WTC11 (cell line): ENCODE measurements around the gene ARVCF. TPM values are rescaled to one million over a fixed set of nuclear protein-coding genes. Genes with fewer than 3 reads are reported as not detected.

Experiments
- ATAC-seq: fragments of 200-7000 bp; cut with Tn5 transposase; 2 replicates; pipeline ENCODE4 v1.10.0; 2021; ENCODE audit warnings: mild to moderate bottlenecking, moderate library complexity
- CTCF ChIA-PET: fragments of 300-600 bp; sonication (Branson Sonifier 250); formaldehyde crosslinking; loops from one replicate; lab custom pipeline; 2021; ENCODE audit warnings: antibody characterized with exemption; lab: Charles Lee
- POLR2A ChIA-PET: fragments of 350-600 bp; sonication (Branson Sonifier 250); formaldehyde crosslinking; loops from one replicate; lab custom pipeline; 2021; ENCODE audit warnings: antibody characterized with exemption; lab: Charles Lee
- DNase-seq: peaks from one replicate; pipeline ENCODE4 v3.0.0; 2021; ENCODE audit warnings: low spot score
- H3K27ac Mint-ChIP-seq: 2 replicates; pipeline ENCODE4 v1.8.0; 2021; ENCODE audit warnings: mixed read lengths
- H3K27me3 Mint-ChIP-seq: 2 replicates; pipeline ENCODE4 v1.8.0; 2021; ENCODE audit warnings: low read depth, mild to moderate bottlenecking, moderate library complexity, mixed read lengths
- H3K36me3 Mint-ChIP-seq: 2 replicates; pipeline ENCODE4 v1.8.0; 2021; ENCODE audit warnings: mixed read lengths
- H3K4me1 Mint-ChIP-seq: 2 replicates; pipeline ENCODE4 v1.8.0; 2022; ENCODE audit warnings: mixed read lengths
- H3K4me3 Mint-ChIP-seq: 2 replicates; pipeline ENCODE4 v1.8.0; 2021; ENCODE audit warnings: mild to moderate bottlenecking, moderate library complexity, mixed read lengths
- H3K9me3 Mint-ChIP-seq: 2 replicates; pipeline ENCODE4 v1.8.0; 2021; ENCODE audit warnings: mixed read lengths
- ELF4 ChIP-seq: sonication (generic); formaldehyde crosslinking; IDR thresholded peaks from 2 replicates; pipeline ENCODE4 v1.8.1; 2022; ENCODE audit warnings: low read depth, mild to moderate bottlenecking, moderate library complexity, missing genetic modification reagents
- ERG ChIP-seq: fragments of 250-450 bp; sonication (Bioruptor Pico); IDR thresholded peaks from 2 replicates; pipeline ENCODE4 v1.8.0; 2021; ENCODE audit warnings: mild to moderate bottlenecking
- ETV6 ChIP-seq: sonication (generic); formaldehyde crosslinking; IDR thresholded peaks from 2 replicates; pipeline ENCODE4 v1.8.1; 2022; ENCODE audit warnings: mild to moderate bottlenecking, missing genetic modification reagents
- HMGXB4 ChIP-seq: sonication (generic); formaldehyde crosslinking; IDR thresholded peaks from 2 replicates; pipeline ENCODE4 v1.8.1; 2023; ENCODE audit warnings: mild to moderate bottlenecking, moderate library complexity, missing genetic modification reagents
- IRF2 ChIP-seq: sonication (generic); formaldehyde crosslinking; IDR thresholded peaks from 2 replicates; pipeline ENCODE4 v1.8.0; 2022; ENCODE audit warnings: low read depth, missing genetic modification reagents, borderline replicate concordance
- SMAD4 ChIP-seq: sonication (generic); formaldehyde crosslinking; IDR thresholded peaks from 2 replicates; pipeline ENCODE4 v1.8.0; 2022; ENCODE audit warnings: mild to moderate bottlenecking, missing genetic modification reagents
- ZNF281 ChIP-seq: sonication (generic); formaldehyde crosslinking; IDR thresholded peaks from 2 replicates; pipeline ENCODE4 v1.8.0; 2023; ENCODE audit warnings: mild to moderate bottlenecking, missing genetic modification reagents
- ZNF317 ChIP-seq: sonication (generic); formaldehyde crosslinking; IDR thresholded peaks from 2 replicates; pipeline ENCODE4 v1.8.1; 2023; ENCODE audit warnings: low read depth, mild to moderate bottlenecking, moderate library complexity, missing genetic modification reagents, borderline replicate concordance
- total RNA-seq: library from RNA; stranded (reverse); gene quantifications from 3 replicates; pipeline ENCODE4 v1.2.3, GENCODE V29; 2021
- TF ChIP-seq, protein P1 (sequence below): fragments of 200-600 bp; IDR thresholded peaks from 2 replicates; pipeline ENCODE4 v1.8.0; 2022; ENCODE audit warnings: antibody characterized with exemption
- TF ChIP-seq, protein P2 (sequence below): sonication (generic); formaldehyde crosslinking; IDR thresholded peaks from 2 replicates; pipeline ENCODE4 v1.8.1; 2022; ENCODE audit warnings: mild to moderate bottlenecking, missing genetic modification reagents, moderate library complexity, borderline replicate concordance
- TF ChIP-seq, protein P3 (sequence below): sonication (generic); formaldehyde crosslinking; IDR thresholded peaks from 2 replicates; pipeline ENCODE4 v1.8.1; 2023; ENCODE audit warnings: mild to moderate bottlenecking, missing genetic modification reagents

ARVCF gene
- total RNA-seq, 1 experiment from 2014 or later = 65.4 TPM

- ATAC-seq = no peak
- H3K36me3 Mint-ChIP-seq = peaks cover 10% of the 10 kb centered on the region
- H3K4me1 Mint-ChIP-seq = no peaks in the 10 kb centered on the region
- DNase-seq = no peak
- H3K27me3 Mint-ChIP-seq = no peaks in the 10 kb centered on the region
- H3K9me3 Mint-ChIP-seq = peaks cover 4% of the 10 kb centered on the region
- ChIA-PET CTCF (interaction anchor here (0.6 kb wide), 1 partner anchor 81 kb away, joined by 4 read pairs; no protein-coding TSS in a partner anchor), POLR2A (no interaction called here)
- H3K27ac Mint-ChIP-seq = no peak overlapping the region
- H3K4me3 Mint-ChIP-seq = no peak overlapping the region
- TF ChIP-seq IRF2 (CRISPR knock-in tag) (no peak), ZNF317 (CRISPR knock-in tag) (no peak), HMGXB4 (CRISPR knock-in tag) (no peak), SMAD4 (CRISPR knock-in tag) (no peak), ETV6 (no peak), ELF4 (no peak), ERG (no peak)
- TF ChIP-seq, protein P1, sequence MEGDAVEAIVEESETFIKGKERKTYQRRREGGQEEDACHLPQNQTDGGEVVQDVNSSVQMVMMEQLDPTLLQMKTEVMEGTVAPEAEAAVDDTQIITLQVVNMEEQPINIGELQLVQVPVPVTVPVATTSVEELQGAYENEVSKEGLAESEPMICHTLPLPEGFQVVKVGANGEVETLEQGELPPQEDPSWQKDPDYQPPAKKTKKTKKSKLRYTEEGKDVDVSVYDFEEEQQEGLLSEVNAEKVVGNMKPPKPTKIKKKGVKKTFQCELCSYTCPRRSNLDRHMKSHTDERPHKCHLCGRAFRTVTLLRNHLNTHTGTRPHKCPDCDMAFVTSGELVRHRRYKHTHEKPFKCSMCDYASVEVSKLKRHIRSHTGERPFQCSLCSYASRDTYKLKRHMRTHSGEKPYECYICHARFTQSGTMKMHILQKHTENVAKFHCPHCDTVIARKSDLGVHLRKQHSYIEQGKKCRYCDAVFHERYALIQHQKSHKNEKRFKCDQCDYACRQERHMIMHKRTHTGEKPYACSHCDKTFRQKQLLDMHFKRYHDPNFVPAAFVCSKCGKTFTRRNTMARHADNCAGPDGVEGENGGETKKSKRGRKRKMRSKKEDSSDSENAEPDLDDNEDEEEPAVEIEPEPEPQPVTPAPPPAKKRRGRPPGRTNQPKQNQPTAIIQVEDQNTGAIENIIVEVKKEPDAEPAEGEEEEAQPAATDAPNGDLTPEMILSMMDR = no peak
- TF ChIP-seq, protein P2, sequence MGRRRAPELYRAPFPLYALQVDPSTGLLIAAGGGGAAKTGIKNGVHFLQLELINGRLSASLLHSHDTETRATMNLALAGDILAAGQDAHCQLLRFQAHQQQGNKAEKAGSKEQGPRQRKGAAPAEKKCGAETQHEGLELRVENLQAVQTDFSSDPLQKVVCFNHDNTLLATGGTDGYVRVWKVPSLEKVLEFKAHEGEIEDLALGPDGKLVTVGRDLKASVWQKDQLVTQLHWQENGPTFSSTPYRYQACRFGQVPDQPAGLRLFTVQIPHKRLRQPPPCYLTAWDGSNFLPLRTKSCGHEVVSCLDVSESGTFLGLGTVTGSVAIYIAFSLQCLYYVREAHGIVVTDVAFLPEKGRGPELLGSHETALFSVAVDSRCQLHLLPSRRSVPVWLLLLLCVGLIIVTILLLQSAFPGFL = no peak
- TF ChIP-seq, protein P3, sequence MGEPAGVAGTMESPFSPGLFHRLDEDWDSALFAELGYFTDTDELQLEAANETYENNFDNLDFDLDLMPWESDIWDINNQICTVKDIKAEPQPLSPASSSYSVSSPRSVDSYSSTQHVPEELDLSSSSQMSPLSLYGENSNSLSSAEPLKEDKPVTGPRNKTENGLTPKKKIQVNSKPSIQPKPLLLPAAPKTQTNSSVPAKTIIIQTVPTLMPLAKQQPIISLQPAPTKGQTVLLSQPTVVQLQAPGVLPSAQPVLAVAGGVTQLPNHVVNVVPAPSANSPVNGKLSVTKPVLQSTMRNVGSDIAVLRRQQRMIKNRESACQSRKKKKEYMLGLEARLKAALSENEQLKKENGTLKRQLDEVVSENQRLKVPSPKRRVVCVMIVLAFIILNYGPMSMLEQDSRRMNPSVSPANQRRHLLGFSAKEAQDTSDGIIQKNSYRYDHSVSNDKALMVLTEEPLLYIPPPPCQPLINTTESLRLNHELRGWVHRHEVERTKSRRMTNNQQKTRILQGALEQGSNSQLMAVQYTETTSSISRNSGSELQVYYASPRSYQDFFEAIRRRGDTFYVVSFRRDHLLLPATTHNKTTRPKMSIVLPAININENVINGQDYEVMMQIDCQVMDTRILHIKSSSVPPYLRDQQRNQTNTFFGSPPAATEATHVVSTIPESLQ (CRISPR knock-in tag) = no peak
These were observed 26.7 kb upstream of the ARVCF start for GRCh38 chr22:20043057-20043996.

DNA sequence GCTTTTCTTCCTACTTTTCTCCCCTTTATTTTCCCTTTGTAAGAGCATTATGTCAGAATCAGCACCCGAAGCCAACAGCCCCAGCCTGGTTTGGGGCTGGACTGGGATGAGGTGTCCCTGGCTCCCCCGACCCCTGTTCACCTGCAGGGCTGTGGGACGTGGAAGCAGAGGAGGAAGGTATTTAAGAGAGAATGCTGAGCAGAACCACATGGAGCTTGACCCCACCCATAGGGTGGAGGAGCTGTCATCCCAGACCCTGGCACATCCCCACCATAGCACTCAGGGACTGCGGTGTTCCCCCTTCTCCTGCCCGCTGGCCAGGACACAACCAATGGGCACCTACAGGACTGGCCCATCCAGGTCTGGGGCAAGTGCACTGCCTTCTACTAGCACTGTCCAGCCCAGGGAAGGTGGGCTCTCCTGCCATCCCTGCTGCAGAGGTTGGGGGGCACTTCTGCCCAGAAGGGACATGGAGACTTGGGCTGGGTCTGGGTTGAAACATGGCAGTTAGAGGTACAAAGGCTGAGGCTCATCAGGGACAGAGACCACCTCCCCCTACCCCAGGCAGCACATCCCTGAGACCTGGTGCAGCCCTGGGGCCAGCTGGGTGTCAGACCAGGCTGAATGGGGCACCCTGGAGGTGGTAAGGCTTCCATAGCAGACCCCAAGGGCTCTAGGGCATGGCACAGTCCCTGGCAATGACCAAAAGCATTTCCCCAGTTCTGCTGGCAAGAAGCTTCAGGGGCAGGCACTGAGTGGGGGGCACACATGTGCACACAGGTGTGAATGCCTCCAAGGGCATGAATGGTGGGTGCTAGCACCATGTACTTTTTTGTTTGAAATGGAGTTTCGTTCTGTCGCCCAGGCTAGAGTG, 23.9 kb upstream of the ARVCF start:
- no peak overlapping the region for H3K27ac Mint-ChIP-seq
- H3K4me3 Mint-ChIP-seq = no peak overlapping the region
- TF ChIP-seq ZNF281 (CRISPR knock-in tag) = no peak
- H3K27me3 Mint-ChIP-seq = no peaks in the 10 kb centered on the region
- ATAC-seq (no peak), DNase-seq (no peak)
- POLR2A ChIA-PET = interaction anchor here (0.6 kb wide), 1 partner anchor 39 kb away, joined by 7 read pairs; no protein-coding TSS in a partner anchor
- H3K4me1 Mint-ChIP-seq = no peaks in the 10 kb centered on the region
- H3K9me3 Mint-ChIP-seq = no peaks in the 10 kb centered on the region
- no peaks in the 10 kb centered on the region for H3K36me3 Mint-ChIP-seq
- CTCF ChIA-PET = no interaction called here
